ENCODE data around the gene SIK1.
"Not testable (repeated sequence)": the region's sequence is repeated elsewhere in the genome, so short reads cannot be mapped to it uniquely, and the experiment has no call there.

SIK1 gene
- long read RNA-seq, result 0 reads

DNA sequence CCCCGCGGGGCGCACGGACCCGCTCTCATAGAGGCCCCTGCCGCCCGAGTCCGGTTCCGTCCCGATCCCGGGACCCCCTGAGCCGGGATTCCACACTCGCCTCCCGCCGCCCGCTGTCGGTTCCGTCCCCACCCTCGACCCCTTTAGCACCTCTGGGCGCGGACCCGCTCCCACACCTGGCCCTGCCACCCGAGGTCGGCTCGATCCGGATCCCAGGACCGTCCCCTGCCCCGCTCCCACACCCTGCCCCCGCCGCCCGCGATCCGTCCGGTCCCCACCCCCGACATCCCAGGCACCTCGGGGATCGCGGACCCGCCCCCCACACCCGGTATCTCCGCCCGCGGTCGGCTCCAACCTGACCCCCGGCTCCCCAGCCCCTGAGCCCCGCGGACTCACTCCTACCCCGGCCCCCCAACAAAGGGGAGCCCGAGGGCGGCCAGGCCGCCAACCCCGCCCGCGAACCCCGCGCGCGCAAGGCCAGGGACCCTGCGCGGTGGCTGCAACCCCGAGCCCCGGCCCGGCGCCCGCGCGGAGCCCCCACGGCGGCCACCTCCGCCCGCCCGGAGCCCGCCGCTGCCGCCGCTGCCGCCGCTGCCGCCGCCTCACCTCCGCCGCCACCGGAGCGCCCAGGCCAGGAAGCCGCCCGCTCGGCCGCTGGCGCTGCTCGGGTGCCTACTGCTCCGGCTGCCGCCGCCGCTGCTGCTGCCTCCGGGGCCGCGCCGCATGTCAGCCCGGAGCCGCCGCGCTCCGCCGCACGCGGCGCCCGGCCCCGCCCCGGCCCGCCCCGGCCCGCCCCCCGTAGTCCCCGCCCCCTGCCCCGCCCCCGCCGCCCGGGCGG is at the start of gene SIK1:
Gene SIK1, minus strand, starts transcription at position 728 of the 838 bp plus-strand sequence. CDS start 953 bp downstream, outside the sequence.
- not testable (repeated sequence) for H3K4me3 ChIP-seq (replicated peaks; ENCODE audit: insufficient read depth, low read length); H3K27me3 ChIP-seq (ENCODE audit: insufficient read depth, poor library complexity, severe bottlenecking); DNase-seq (ENCODE audit: low read depth in 1 of 2, low spot score in 1 of 2); H3K27ac ChIP-seq (replicated peaks)

DNA sequence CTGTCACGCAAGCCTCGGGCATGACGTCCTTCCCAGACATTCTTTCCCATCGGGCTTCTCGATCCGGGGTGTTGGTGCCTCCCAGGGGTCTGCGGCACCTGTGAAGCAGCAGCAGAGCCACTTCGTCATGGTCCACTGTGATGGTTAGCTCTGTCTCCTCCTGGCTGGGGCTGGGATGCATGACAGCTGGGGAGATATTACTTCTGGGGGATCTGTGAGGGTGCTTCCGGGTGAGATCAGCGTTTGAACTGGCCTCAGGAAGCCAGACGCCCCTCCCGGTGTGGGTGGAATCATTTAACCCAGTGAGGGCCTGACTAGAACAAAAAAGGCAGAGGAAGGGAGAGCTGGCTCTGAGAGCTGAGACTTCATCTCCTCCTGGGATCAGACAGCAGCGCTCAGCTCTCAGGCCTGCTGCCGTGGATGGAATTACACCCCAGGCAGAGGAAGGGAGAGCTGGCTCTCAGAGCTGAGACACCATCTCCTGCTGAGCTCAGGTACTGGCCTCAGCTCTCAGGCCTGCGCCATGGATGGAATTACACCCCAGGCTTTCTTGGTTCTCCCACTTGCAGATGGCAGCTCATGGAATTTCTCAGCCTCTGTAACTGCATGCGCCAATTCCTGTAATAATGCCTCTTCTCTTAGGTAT is 44.8 kb upstream of the SIK1 start:
- H3K4me3 ChIP-seq (replicated peaks; ENCODE audit: insufficient read depth, low read length); DNase-seq (ENCODE audit: low read depth in 1 of 2, low spot score in 1 of 2); H3K27ac ChIP-seq (replicated peaks); H3K27me3 ChIP-seq (ENCODE audit: insufficient read depth, poor library complexity, severe bottlenecking): not testable (repeated sequence)

DNA sequence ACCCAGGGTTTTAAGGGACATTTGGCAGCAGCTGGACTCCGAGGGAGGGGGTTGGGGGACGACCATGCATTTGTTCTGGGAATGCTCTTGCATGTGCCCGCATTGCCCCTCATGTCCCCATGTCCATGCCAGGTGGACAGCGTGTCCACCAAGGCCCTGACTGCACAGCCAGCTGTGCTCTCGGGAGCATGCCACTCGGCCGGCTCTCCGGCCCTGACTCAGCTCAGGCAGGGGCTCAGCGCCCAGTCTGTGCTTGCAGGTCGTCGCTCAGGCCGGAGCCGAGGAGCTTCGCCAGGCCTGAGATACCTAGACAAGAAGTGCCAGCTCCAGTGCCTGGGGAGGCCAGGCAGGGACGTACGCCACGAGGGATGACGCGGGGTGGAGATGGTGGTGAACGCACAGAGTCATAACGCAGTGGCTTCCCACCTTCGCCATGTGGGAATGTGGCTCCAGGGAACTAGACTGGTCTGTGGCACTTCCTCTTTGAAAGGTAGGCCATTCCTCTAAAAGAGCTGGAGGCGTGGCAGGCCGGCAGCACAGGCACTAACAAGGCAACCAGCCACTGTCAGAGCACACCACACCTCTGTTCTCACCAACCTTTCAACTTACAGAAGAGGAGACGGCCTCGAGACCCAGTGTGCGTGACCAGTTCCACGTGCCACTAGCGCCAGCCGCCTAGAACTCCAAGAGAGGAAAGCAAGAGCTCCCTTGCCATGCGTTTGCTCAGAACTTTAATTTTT is 43.0 kb upstream of the SIK1 start:
- H3K27me3 ChIP-seq (ENCODE audit: insufficient read depth, poor library complexity, severe bottlenecking); H3K4me3 ChIP-seq (replicated peaks; ENCODE audit: insufficient read depth, low read length); H3K27ac ChIP-seq (replicated peaks); DNase-seq (ENCODE audit: low read depth in 1 of 2, low spot score in 1 of 2): not testable (repeated sequence)

DNA sequence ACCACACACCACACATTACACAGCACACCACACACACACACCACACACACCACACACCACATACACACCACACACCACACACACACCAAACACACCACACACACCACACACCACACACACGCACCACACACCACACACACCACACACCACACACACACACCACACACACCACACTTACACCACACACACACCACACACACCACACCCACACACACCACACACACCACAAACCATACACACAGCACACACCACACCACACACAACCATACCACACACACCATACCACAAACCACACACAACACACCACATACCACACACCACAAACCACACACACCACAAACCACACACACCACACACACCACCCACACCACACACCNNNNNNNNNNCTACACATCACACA is 40.9 kb upstream of the SIK1 start:
- DNase-seq (ENCODE audit: low read depth in 1 of 2, low spot score in 1 of 2), result no peak
- H3K27ac ChIP-seq (replicated peaks), result no peak overlapping the region
- no peaks in the 10 kb centered on the region for H3K27me3 ChIP-seq (ENCODE audit: insufficient read depth, poor library complexity, severe bottlenecking)
- TF ChIP-seq POLR2AphosphoS5 (IDR thresholded peaks at IDR 0.05; ENCODE audit: low read depth), result no peak
- no peak for TF ChIP-seq GABPA (IDR thresholded peaks at IDR 0.05; ENCODE audit: low read depth)
- no peak for TF ChIP-seq SPI1 (IDR thresholded peaks at IDR 0.05; ENCODE audit: borderline replicate concordance, low read depth)
- TF ChIP-seq, protein P1, sequence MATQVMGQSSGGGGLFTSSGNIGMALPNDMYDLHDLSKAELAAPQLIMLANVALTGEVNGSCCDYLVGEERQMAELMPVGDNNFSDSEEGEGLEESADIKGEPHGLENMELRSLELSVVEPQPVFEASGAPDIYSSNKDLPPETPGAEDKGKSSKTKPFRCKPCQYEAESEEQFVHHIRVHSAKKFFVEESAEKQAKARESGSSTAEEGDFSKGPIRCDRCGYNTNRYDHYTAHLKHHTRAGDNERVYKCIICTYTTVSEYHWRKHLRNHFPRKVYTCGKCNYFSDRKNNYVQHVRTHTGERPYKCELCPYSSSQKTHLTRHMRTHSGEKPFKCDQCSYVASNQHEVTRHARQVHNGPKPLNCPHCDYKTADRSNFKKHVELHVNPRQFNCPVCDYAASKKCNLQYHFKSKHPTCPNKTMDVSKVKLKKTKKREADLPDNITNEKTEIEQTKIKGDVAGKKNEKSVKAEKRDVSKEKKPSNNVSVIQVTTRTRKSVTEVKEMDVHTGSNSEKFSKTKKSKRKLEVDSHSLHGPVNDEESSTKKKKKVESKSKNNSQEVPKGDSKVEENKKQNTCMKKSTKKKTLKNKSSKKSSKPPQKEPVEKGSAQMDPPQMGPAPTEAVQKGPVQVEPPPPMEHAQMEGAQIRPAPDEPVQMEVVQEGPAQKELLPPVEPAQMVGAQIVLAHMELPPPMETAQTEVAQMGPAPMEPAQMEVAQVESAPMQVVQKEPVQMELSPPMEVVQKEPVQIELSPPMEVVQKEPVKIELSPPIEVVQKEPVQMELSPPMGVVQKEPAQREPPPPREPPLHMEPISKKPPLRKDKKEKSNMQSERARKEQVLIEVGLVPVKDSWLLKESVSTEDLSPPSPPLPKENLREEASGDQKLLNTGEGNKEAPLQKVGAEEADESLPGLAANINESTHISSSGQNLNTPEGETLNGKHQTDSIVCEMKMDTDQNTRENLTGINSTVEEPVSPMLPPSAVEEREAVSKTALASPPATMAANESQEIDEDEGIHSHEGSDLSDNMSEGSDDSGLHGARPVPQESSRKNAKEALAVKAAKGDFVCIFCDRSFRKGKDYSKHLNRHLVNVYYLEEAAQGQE (IDR thresholded peaks at IDR 0.05; ENCODE audit: insufficient replicate concordance, low read depth), result no peak
- TF ChIP-seq, protein P2, sequence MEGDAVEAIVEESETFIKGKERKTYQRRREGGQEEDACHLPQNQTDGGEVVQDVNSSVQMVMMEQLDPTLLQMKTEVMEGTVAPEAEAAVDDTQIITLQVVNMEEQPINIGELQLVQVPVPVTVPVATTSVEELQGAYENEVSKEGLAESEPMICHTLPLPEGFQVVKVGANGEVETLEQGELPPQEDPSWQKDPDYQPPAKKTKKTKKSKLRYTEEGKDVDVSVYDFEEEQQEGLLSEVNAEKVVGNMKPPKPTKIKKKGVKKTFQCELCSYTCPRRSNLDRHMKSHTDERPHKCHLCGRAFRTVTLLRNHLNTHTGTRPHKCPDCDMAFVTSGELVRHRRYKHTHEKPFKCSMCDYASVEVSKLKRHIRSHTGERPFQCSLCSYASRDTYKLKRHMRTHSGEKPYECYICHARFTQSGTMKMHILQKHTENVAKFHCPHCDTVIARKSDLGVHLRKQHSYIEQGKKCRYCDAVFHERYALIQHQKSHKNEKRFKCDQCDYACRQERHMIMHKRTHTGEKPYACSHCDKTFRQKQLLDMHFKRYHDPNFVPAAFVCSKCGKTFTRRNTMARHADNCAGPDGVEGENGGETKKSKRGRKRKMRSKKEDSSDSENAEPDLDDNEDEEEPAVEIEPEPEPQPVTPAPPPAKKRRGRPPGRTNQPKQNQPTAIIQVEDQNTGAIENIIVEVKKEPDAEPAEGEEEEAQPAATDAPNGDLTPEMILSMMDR (IDR thresholded peaks at IDR 0.05; ENCODE audit: insufficient read depth, low read length), result no peak
- no peak overlapping the region for H3K4me3 ChIP-seq (replicated peaks; ENCODE audit: insufficient read depth, low read length)

DNA sequence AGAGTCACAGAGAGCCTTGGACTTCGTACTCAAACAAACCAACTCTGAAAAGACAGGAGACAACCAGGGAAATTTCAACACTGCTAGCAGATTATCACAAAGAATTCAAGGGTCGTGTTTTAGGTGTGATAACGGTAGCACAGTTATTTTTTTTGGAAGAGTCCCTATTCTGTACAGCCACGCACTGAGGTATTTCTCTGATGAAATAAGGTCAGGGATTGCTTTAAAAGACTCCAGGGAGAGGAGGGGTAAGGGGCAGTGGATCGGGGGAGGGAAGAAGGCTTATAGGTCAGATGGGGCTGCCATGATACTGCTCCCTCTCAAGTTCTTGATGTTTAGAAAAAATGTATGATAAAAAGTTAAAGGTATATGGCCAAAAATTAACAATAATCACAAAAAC is 38.2 kb upstream of the SIK1 start:
- not testable (repeated sequence) for H3K27ac ChIP-seq (replicated peaks); H3K27me3 ChIP-seq (ENCODE audit: insufficient read depth, poor library complexity, severe bottlenecking); DNase-seq (ENCODE audit: low read depth in 1 of 2, low spot score in 1 of 2); H3K4me3 ChIP-seq (replicated peaks; ENCODE audit: insufficient read depth, low read length)

DNA sequence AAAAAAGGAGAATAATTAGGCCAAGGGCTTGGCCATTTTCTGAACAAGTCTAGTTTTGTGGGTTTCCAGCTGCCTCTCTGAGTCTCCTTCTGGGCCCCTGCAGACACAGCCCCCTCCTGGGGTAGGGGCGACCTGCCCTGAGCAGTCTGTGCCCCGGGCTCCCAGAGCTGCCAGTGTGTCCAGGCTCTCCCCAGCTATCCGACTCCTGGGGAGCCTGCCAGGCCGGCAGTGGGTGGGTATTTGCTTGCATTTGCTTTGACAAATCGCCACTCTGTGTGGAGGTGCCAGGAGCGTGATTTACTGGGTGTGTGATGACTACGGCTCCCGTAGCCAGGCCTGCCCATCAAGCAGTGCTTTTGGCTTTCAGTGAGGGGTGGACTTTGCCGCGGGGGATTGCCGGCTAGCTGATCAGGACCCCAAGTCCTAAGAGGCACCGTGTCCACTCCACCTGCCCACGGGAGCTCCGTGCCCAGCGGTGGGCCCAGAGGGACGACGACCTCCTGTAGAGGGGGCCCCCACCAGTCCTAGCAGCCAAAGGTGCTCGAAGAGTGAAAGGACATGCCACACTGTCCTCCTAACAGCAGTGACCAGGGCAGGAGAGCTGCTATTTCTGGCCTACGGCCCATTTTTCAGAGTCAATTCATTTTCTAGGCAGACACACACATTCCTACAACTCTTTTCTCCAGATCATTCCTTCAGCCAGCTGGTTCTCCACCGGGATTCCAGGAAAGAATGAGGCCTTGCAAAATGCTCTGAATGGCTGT is 36.7 kb upstream of the SIK1 start:
- H3K27me3 ChIP-seq (ENCODE audit: insufficient read depth, poor library complexity, severe bottlenecking); H3K27ac ChIP-seq (replicated peaks); H3K4me3 ChIP-seq (replicated peaks; ENCODE audit: insufficient read depth, low read length); DNase-seq (ENCODE audit: low read depth in 1 of 2, low spot score in 1 of 2): not testable (repeated sequence)

DNA sequence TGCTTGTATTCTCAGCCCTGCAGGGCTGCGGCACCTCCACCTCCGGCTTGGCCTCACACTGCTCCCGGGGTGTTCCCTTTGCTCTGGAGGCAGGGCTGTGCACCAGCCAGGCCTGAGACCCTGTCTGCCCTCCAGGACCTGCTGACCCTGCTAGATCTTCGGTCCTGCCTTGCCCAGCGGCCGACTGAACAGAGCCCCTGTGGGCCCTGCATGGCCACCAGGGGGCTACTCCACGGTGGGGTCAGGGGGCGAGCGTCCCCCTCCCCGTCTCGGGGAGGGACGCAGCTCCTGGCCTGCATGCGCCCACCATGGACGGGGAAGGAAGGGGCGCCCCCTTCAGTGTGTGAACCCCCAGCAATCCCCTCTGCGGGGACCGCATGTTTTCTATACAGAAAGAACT is 36.0 kb upstream of the SIK1 start:
- not testable (repeated sequence) for H3K27ac ChIP-seq (replicated peaks); H3K27me3 ChIP-seq (ENCODE audit: insufficient read depth, poor library complexity, severe bottlenecking)

DNA sequence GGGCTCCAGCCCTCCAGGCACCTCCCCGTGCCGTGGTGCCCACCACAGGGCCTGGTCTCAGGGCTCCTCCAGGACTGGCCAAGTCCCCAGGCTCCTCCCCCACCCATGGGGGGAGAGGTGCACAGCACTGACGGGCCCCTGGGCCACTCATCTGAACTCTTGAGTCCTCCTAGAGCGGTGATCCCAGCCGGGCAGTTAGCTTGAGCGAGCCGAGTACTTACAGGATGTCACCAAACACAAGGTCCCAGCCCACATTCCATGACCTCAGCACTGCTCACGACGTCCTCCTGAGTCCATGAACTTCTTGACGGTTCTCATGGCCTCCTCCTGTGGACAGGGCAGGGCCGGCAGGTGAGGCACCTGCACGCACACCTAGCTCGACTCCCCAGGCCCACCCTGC is 33.5 kb upstream of the SIK1 start:
- not testable (repeated sequence) for H3K27me3 ChIP-seq (ENCODE audit: insufficient read depth, poor library complexity, severe bottlenecking); H3K4me3 ChIP-seq (replicated peaks; ENCODE audit: insufficient read depth, low read length); H3K27ac ChIP-seq (replicated peaks); DNase-seq (ENCODE audit: low read depth in 1 of 2, low spot score in 1 of 2)

More for the DNA sequence above, 36.0 kb upstream of the SIK1 start:
- not testable (repeated sequence) for DNase-seq (ENCODE audit: low read depth in 1 of 2, low spot score in 1 of 2); H3K4me3 ChIP-seq (replicated peaks; ENCODE audit: insufficient read depth, low read length)

DNA sequence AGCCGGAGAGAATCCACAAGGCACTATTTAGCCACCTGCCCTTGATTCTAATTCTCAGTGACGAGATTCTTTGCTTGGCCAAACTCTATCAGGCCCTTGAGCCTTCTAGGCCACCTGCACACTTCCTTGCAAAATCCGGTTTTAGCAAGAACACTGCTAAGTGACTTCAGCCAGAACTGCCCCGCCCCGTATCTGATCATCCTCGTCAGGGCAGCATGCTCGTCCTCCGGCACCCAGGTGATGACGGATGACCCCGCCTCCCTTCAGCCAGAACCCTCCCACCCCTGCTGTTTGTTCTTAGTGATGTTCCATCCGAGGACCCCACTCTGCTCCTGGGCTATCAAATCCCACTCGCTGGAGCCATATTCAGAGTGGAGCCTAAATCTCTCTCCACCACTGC is 32.1 kb upstream of the SIK1 start:
- not testable (repeated sequence) for H3K27me3 ChIP-seq (ENCODE audit: insufficient read depth, poor library complexity, severe bottlenecking); H3K27ac ChIP-seq (replicated peaks); H3K4me3 ChIP-seq (replicated peaks; ENCODE audit: insufficient read depth, low read length); DNase-seq (ENCODE audit: low read depth in 1 of 2, low spot score in 1 of 2)

DNA sequence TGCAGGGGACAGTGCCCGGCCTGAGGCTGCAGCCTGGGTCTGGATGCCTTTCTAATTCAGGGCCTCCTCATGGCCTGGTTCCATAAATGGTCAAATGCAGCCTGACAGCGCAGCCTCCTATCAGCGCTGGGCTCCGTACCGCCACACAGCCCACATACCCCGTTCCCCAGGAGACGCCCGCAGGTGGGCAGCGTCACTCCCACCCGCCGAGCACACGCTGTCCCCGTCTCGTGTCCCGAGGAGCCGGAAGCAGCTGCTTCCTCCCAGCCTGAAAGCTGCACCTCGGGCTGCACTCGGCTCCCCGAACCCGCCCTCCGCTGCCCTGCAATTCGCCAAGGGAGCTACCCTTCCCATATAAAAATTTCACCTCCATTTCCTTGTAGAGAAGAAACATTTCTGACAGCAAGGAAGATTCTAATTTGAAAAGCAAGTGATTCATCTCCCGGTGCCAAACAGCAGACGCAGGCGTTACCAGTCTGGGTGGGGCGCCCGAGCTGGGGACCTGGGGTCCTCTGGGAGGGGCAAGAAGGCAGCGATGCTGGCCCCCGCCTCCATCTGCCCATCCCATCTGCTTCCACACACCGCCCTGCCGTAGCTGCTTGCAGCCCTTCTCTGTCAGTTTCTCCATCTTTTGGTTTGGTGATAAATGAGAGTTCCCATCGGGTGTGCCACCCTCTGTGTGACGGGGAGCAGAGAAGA is 29.8 kb upstream of the SIK1 start:
- not testable (repeated sequence) for H3K27me3 ChIP-seq (ENCODE audit: insufficient read depth, poor library complexity, severe bottlenecking); H3K4me3 ChIP-seq (replicated peaks; ENCODE audit: insufficient read depth, low read length); DNase-seq (ENCODE audit: low read depth in 1 of 2, low spot score in 1 of 2); H3K27ac ChIP-seq (replicated peaks)
